Measurements from ENCODE around the gene RNF26.

The RNF26 gene

DNA sequence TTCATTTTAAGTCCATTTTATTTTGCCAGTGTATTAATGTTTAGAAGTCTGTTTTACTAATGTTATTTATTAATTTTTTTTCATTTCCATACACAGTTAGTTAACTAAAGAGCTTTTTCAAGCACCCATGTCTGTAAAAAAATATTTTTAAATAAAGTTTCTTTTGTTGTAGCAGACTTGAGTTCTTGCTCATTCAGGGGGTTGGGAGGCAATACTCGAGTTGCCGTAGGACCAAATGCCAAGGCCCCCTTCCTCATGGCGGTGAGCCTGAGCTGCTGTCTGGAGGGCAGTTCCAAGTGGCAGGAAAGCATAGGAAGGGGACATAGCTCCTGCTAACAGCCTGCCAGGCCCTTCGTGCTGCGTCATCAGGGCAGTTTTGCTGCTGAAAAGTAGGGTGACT lies 26.4 kb upstream of the RNF26 start:
- no peaks in the 10 kb centered on the region for H3K27me3 Mint-ChIP-seq
- H3K4me3 Mint-ChIP-seq = no peak overlapping the region
- H3K9me3 Mint-ChIP-seq = no peaks in the 10 kb centered on the region
- peaks cover 31% of the 10 kb centered on the region for H3K4me1 Mint-ChIP-seq (ENCODE audit: low read depth)
- peaks cover 28% of the 10 kb centered on the region for H3K36me3 Mint-ChIP-seq (ENCODE audit: low read depth)
- H3K27ac Mint-ChIP-seq = no peak overlapping the region

DNA sequence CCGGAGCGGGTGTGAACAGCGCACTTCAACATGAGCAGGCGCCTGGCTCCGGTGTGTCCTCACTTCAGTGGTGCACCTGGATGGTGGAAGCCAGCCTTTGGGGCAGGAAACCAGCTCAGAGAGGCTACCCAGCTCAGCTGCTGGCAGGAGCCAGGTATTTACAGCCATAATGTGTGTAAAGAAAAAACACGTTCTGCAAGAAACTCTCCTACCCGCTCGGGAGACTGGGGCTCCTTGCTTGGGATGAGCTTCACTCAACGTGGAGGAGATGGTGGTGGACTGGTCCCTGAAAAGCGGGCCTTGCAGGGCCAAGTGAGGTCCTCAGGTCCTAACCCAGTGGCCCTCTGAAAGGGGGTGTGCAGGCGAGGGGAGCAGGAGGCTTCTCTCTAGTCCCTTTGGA lies 24.9 kb upstream of the RNF26 start:
- H3K27ac Mint-ChIP-seq = no peak overlapping the region
- H3K4me1 Mint-ChIP-seq (ENCODE audit: low read depth) = peaks cover 31% of the 10 kb centered on the region
- H3K4me3 Mint-ChIP-seq = no peak overlapping the region
- H3K9me3 Mint-ChIP-seq = no peaks in the 10 kb centered on the region
- H3K36me3 Mint-ChIP-seq (ENCODE audit: low read depth) = peaks cover 15% of the 10 kb centered on the region
- H3K27me3 Mint-ChIP-seq = no peaks in the 10 kb centered on the region

DNA sequence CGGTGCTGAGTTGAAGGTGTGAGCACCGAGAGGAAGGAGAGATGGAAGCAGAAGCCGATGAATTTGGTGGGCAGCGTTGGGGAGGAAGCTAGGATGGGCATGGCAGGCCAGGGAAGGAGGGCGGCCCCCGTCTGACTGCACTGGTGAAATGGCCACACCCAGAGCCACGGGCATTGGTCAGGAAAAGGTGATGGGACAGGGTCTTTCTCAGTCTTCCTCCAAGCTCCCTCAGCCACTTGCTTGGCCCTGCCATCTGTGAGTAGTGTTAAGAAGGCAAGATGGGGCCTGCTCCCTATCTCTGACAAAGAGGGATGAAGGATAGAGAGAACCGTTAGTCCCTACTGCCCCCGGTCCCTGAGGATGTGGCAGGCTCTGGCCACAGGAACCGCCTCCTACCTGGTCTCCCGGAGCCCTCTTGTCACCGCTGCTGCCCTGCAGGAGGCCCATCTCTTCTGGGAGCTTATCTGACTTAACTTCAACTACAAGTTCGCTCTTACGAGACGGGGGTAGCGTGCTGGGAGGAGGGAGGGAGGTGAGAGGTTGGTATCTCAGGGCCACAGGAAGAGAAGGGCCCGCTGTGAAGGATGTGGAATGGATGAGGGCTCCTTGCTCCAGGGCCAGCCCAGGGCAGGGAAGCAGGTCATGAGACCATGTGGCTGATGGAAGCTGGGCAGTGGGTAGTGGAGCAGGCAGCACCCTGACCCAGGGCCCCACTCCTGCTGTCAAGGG lies 24.2 kb upstream of the RNF26 start:
- Mint-ChIP-seq H3K27ac (no peak overlapping the region), H3K4me3 (no peak overlapping the region), H3K36me3 (ENCODE audit: low read depth) (peaks cover 10% of the 10 kb centered on the region)

GRCh38 chr11:119310682-119311052 lies 23.7 kb upstream of the RNF26 start:
- Mint-ChIP-seq H3K9me3 (no peaks in the 10 kb centered on the region), H3K36me3 (ENCODE audit: low read depth) (peaks cover 6% of the 10 kb centered on the region), H3K4me1 (ENCODE audit: low read depth) (peaks cover 24% of the 10 kb centered on the region), H3K4me3 (no peak overlapping the region), H3K27me3 (peaks cover 3% of the 10 kb centered on the region), H3K27ac (peak overlapping the region; percentile 40)

More for the DNA sequence above, 24.2 kb upstream of the RNF26 start:
- H3K27me3 Mint-ChIP-seq = no peaks in the 10 kb centered on the region
- peaks cover 25% of the 10 kb centered on the region for H3K4me1 Mint-ChIP-seq (ENCODE audit: low read depth)
- H3K9me3 Mint-ChIP-seq = no peaks in the 10 kb centered on the region

- Mint-ChIP-seq H3K9me3 (no peaks in the 10 kb centered on the region), H3K36me3 (ENCODE audit: low read depth) (no peaks in the 10 kb centered on the region), H3K4me1 (ENCODE audit: low read depth) (peaks cover 7% of the 10 kb centered on the region), H3K27ac (no peak overlapping the region), H3K27me3 (peaks cover 13% of the 10 kb centered on the region), H3K4me3 (peak overlapping the region; percentile 79)
These were observed 19.6 kb upstream of the RNF26 start for GRCh38 chr11:119314726-119315125.

DNA sequence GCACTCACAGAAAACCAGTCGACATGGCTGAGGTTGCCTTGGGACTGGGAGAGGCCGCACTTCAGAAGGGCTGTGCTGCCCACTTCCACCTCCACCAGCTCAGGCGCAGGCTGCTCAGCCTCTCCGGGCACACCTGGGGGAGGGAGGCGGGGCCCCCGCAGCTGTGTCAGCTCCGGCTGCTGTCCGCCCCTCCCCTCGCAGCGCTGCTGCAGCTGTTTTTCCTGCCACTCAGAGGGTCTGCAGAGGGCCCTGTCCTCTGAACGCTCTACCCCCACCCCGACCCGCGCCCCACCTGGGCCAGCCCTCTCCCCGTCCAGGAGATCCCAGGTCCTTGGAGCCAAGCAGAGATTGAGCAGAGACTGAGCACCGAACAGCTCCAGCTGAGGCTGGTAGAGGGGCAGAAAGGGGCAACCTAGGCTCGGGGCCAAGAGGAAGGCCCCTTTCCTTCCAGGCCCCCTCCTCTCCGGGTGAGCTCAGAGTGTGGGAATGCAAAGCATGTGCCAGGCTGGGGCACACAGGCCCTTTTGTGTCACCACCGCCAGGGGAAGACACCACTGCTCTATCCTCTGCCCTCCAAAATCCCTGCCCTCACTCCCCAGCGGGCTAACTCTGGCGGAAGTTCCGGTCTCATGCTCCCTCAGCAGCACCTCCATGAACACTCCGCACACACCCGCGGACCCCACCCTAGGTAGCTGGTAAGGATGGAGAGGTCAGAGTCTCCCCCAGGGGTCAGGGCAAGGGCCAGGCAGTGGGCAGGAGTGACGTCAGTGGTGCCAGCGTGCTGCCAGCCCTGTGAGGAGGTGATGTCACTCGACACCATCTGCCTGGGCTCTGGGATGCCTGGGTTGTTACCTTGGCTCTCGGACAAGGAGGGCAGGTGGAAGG lies 19.0 kb upstream of the RNF26 start:
- Mint-ChIP-seq H3K4me3 (peak overlapping the region; percentile 79), H3K27me3 (peaks cover 13% of the 10 kb centered on the region), H3K9me3 (no peaks in the 10 kb centered on the region), H3K36me3 (ENCODE audit: low read depth) (no peaks in the 10 kb centered on the region), H3K27ac (no peak overlapping the region), H3K4me1 (ENCODE audit: low read depth) (peaks cover 9% of the 10 kb centered on the region)

GRCh38 chr11:119316016-119316728 lies 18.2 kb upstream of the RNF26 start:
- Mint-ChIP-seq H3K4me3 (peak overlapping the region; percentile 79), H3K4me1 (ENCODE audit: low read depth) (peaks cover 10% of the 10 kb centered on the region), H3K27ac (no peak overlapping the region), H3K9me3 (no peaks in the 10 kb centered on the region), H3K36me3 (ENCODE audit: low read depth) (no peaks in the 10 kb centered on the region), H3K27me3 (peaks cover 13% of the 10 kb centered on the region)

GRCh38 chr11:119316729-119317591 lies 17.4 kb upstream of the RNF26 start, which contains the start of gene MCAM:
MCAM (minus strand) TSS chr11:119317130; CDS start chr11:119317101, 29 bp downstream.
- H3K4me1 Mint-ChIP-seq (ENCODE audit: low read depth) = peaks cover 16% of the 10 kb centered on the region
- peaks cover 13% of the 10 kb centered on the region for H3K27me3 Mint-ChIP-seq
- no peaks in the 10 kb centered on the region for H3K9me3 Mint-ChIP-seq
- no peak within 1 kb of the TSS for H3K27ac Mint-ChIP-seq
- peak within 1 kb of the TSS; percentile 79 for H3K4me3 Mint-ChIP-seq
- no peaks in the 10 kb centered on the region for H3K36me3 Mint-ChIP-seq (ENCODE audit: low read depth)

DNA sequence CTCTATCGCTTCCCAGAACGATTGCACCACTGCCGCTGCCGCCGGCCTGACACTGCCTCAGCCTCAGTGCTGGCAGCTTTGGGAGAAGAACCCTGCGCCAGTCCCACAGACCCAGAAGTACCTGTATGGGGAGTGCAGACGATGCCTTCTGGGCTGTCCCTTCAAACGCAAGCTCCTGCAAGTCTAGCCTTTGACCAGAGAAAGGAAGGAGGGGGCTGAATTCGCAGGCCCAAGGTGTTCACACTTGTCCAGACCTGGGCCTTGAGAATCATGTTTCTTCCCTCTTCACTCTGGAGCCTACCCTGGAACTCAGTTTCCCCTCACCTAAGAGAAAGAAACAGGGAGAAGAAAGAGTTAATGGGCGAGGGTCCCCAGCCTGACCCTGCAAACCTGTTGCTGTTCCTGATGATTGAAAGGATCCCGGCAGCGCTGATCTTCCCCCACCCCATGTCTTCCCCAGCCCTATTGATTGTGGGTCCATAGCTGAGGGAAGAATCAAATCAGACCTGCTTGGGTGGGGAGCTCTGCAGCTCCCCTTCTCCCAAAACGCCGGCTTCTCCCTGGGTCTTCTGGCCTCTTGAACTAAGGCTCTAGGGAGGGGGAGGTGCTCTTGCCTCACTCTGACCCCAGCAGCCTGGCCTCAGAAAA lies 16.6 kb upstream of the RNF26 start:
- Mint-ChIP-seq H3K27ac (no peak overlapping the region), H3K9me3 (no peaks in the 10 kb centered on the region), H3K36me3 (ENCODE audit: low read depth) (no peaks in the 10 kb centered on the region), H3K27me3 (peaks cover 13% of the 10 kb centered on the region), H3K4me3 (no peak overlapping the region), H3K4me1 (ENCODE audit: low read depth) (peaks cover 16% of the 10 kb centered on the region)

DNA sequence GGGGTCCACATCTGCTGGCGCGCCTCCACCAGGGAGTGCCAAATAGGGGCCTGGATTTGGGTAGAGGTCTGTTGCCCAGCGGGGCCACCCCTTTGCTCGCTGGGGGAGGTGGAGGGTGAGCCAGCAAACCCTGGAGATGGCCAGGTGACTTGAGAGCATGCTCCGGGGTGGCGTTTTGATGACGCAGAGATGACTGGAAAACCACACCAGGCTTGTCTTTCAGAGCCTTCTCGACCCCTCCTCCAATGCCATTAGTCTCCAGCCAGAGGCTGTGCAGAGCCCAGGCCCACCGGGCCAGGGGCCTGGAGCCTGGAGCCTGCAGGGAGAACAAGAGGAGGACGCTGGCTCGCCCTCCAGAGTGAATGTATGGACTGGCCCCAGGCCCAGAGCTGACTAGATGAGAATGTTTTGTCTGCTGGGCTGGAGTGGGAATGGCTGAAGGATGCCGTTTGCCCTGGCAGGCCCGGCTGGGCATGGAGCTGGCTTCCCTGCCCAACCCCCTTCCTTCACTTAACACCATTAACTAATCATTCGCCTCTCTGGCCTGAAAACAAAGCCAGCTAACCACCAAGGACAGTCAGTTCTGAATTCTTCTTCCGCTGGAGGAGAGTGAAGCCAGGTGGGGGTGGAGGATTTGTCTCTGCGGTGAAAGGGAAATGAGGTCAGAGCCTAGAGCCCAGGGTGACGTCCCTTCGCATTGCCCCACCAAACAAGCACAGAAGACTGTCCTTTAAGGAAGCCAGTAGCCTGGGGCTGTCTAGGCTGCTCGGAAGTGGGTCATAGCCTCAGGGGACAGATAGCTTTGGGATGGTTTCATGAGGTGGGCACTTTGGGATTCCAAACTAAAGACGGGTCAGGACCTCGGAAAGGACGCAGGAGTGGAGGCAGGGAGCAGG lies 15.8 kb upstream of the RNF26 start:
- H3K27me3 Mint-ChIP-seq = peaks cover 13% of the 10 kb centered on the region
- no peak overlapping the region for H3K27ac Mint-ChIP-seq
- H3K4me3 Mint-ChIP-seq = no peak overlapping the region
- no peaks in the 10 kb centered on the region for H3K36me3 Mint-ChIP-seq (ENCODE audit: low read depth)
- peaks cover 20% of the 10 kb centered on the region for H3K4me1 Mint-ChIP-seq (ENCODE audit: low read depth)
- no peaks in the 10 kb centered on the region for H3K9me3 Mint-ChIP-seq

DNA sequence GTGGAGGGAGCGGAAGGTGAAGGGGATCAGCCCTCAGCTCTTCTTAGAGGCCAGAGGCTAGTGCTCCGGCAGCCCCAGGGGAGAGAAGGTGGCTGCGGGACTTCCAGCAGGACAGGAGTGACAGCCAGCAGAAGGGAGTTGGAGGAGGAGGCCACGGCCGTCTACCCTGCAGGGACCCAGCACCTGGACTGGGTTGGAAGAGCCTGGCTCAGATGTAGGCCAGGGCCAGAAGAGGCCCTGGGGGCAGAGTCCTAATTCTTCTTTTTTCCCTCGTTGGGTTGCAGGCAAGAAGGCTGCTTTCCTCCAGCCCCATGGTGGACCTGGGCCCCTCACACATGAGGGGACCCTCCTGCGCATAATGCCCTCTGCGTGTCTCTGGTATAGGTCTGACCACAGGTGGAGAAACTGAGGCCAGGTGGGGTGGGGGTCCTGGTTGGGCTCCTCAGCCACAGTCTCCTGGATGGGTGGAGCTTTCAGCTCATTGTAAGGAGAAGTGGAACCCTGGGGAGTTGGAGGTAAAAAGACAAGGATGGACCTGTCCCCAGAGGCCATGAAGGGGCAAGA lies 15.1 kb upstream of the RNF26 start:
- Mint-ChIP-seq H3K4me3 (no peak overlapping the region), H3K4me1 (ENCODE audit: low read depth) (peaks cover 22% of the 10 kb centered on the region), H3K27ac (no peak overlapping the region)

GRCh38 chr11:119319700-119320239 lies 14.6 kb upstream of the RNF26 start:
- Mint-ChIP-seq H3K36me3 (ENCODE audit: low read depth) (no peaks in the 10 kb centered on the region), H3K4me1 (ENCODE audit: low read depth) (peaks cover 22% of the 10 kb centered on the region), H3K27ac (no peak overlapping the region), H3K27me3 (peaks cover 13% of the 10 kb centered on the region), H3K9me3 (no peaks in the 10 kb centered on the region), H3K4me3 (peak overlapping the region; percentile 40)

More for the DNA sequence above, 15.1 kb upstream of the RNF26 start:
- peaks cover 13% of the 10 kb centered on the region for H3K27me3 Mint-ChIP-seq
- no peaks in the 10 kb centered on the region for H3K9me3 Mint-ChIP-seq
- H3K36me3 Mint-ChIP-seq (ENCODE audit: low read depth) = no peaks in the 10 kb centered on the region

All from stimulated activated naive CD8-positive, alpha-beta T cell treated with anti-CD3 and anti-CD28 coated beads, Interleukin-15, Interleukin-2, amounts not matched to agents 100 ng/mL and 50 ng/mL, for 24 hours (primary cell).